KMS-11 (cell line): ENCODE results near the gene SCRN3.

Experiments
- H2AFZ ChIP-seq: fragments of 200-600 bp; sonication (generic); 2 replicates; pipeline ENCODE4 v1.6.1; 2016; ENCODE audit warnings: antibody characterized with exemption, mixed run types, low read depth
- H3K27ac ChIP-seq: fragments of 200-600 bp; sonication (generic); 2 replicates; pipeline ENCODE4 v1.6.1; 2016; ENCODE audit warnings: mild to moderate bottlenecking, mixed run types
- H3K27me3 ChIP-seq: fragments of 200-600 bp; sonication (generic); 2 replicates; pipeline ENCODE4 v1.6.1; 2017; ENCODE audit warnings: mild to moderate bottlenecking, low read depth, mixed run types, moderate library complexity; ENCODE audit not compliant: insufficient read depth
- H3K36me3 ChIP-seq: fragments of 200-600 bp; sonication (generic); 2 replicates; pipeline ENCODE4 v1.6.1; 2017; ENCODE audit warnings: mild to moderate bottlenecking, mixed run types; ENCODE audit not compliant: insufficient read depth
- H3K4me1 ChIP-seq: fragments of 200-600 bp; sonication (generic); 2 replicates; pipeline ENCODE4 v1.6.1; 2016; ENCODE audit warnings: mild to moderate bottlenecking, low read depth, mixed run types; ENCODE audit not compliant: poor library complexity, severe bottlenecking
- H3K4me2 ChIP-seq: fragments of 200-600 bp; sonication (generic); 2 replicates; pipeline ENCODE4 v1.7.0; 2016; ENCODE audit warnings: mild to moderate bottlenecking, mixed run types
- H3K4me3 ChIP-seq: fragments of 200-600 bp; sonication (generic); IDR thresholded peaks from 2 replicates; pipeline ENCODE4 v1.6.1; 2017; ENCODE audit warnings: low read depth, low read length, mixed read lengths; ENCODE audit not compliant: insufficient read depth
- H3K79me2 ChIP-seq: fragments of 200-600 bp; sonication (generic); 2 replicates; pipeline ENCODE4 v1.6.1; 2016; ENCODE audit warnings: low read depth, mixed run types; ENCODE audit not compliant: insufficient read depth
- H3K9ac ChIP-seq: fragments of 200-600 bp; sonication (generic); 2 replicates; pipeline ENCODE4 v1.6.1; 2016; ENCODE audit warnings: mild to moderate bottlenecking, mixed run types
- H4K20me1 ChIP-seq: fragments of 200-600 bp; sonication (generic); 2 replicates; pipeline ENCODE4 v1.6.1; 2016; ENCODE audit warnings: mild to moderate bottlenecking, mixed run types; ENCODE audit not compliant: insufficient read depth
- TF ChIP-seq, protein P1 (sequence below): fragments of 200-600 bp; sonication (generic); conservative IDR thresholded peaks from 2 replicates; pipeline ENCODE4 v1.6.1; 2017; ENCODE audit warnings: low read depth, mild to moderate bottlenecking, antibody characterized with exemption, low read length, moderate library complexity, mixed read lengths

SCRN3 gene

DNA sequence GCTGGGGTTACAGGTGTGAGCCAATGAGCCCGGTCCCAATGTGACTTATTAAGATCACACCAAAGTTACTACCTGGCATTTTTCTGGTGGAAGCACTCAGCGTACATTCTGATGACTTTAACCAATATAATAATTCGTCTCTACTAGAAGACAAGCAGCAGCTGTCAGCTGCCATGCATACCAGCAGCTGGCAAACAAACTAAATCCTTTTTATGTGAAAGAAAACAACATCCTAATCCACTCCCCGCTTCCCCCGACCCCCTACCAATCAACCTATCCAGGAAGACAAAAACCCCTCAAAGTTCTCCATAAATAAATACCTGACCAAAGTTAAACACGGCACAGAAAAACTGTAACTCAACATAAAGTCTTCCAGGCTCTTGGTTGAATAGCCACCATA, 49.2 kb downstream of the SCRN3 start:
- no peaks in the 10 kb centered on the region for H3K4me1 ChIP-seq
- no peak overlapping the region for H2AFZ ChIP-seq
- H3K27ac ChIP-seq: no peak overlapping the region
- no peaks in the 10 kb centered on the region for H3K36me3 ChIP-seq
- no peak overlapping the region for H3K4me3 ChIP-seq
- no peaks in the 10 kb centered on the region for H4K20me1 ChIP-seq
- H3K27me3 ChIP-seq: no peaks in the 10 kb centered on the region
- no peak overlapping the region for H3K4me2 ChIP-seq
- H3K9ac ChIP-seq: no peak overlapping the region
- TF ChIP-seq, protein P1, sequence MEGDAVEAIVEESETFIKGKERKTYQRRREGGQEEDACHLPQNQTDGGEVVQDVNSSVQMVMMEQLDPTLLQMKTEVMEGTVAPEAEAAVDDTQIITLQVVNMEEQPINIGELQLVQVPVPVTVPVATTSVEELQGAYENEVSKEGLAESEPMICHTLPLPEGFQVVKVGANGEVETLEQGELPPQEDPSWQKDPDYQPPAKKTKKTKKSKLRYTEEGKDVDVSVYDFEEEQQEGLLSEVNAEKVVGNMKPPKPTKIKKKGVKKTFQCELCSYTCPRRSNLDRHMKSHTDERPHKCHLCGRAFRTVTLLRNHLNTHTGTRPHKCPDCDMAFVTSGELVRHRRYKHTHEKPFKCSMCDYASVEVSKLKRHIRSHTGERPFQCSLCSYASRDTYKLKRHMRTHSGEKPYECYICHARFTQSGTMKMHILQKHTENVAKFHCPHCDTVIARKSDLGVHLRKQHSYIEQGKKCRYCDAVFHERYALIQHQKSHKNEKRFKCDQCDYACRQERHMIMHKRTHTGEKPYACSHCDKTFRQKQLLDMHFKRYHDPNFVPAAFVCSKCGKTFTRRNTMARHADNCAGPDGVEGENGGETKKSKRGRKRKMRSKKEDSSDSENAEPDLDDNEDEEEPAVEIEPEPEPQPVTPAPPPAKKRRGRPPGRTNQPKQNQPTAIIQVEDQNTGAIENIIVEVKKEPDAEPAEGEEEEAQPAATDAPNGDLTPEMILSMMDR: no peak
- H3K79me2 ChIP-seq: no peaks in the 10 kb centered on the region

DNA sequence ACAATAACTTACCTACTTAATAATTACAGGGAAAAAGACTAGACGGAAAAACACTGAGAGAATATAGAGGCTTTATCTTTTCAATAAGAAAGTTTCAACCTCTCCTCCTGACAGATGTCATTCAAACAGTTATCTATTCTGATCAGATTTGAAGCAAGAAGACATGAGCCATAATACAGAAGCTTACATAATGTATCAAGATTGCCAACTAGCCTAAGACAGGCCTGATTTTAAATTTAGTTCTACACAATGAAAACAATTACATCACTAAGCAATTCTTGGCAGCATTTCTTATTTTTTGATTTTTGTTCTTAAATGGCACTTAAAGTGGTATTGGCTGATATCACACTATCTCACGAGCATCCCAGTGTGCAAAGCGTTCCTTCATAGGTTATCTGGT, 49.7 kb downstream of the SCRN3 start:
- TF ChIP-seq, protein P1: no peak
- Histone ChIP-seq H3K4me2 (no peak overlapping the region), H3K79me2 (no peaks in the 10 kb centered on the region), H3K9ac (no peak overlapping the region), H2AFZ (no peak overlapping the region), H3K36me3 (no peaks in the 10 kb centered on the region), H3K27me3 (no peaks in the 10 kb centered on the region), H3K4me3 (no peak overlapping the region), H3K27ac (no peak overlapping the region), H3K4me1 (peaks cover 4% of the 10 kb centered on the region), H4K20me1 (no peaks in the 10 kb centered on the region)

DNA sequence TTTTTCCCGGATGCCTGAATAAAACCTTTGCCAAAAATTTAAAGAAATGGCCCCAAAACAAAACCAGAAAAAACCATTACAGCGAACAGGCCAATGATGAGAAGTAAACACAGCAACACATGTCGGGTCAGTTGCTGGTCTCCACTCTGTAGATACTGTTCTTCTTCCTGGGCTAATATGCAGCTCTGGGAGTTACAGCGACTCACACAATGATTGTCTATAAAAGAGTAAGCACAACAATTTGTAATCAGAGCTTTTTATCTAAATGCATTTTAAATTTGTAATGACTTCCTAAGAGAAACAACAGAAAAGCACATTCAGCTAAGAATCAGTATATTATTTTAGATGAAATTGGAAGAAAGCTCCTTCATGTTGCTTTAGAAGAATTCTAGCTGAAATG, 51.0 kb downstream of the SCRN3 start:
- H3K4me1 ChIP-seq: peaks cover 12% of the 10 kb centered on the region
- H2AFZ ChIP-seq: no peak overlapping the region
- H3K36me3 ChIP-seq: no peaks in the 10 kb centered on the region
- no peaks in the 10 kb centered on the region for H4K20me1 ChIP-seq
- no peak overlapping the region for H3K4me2 ChIP-seq
- H3K9ac ChIP-seq: no peak overlapping the region
- H3K4me3 ChIP-seq: no peak overlapping the region
- TF ChIP-seq, protein P1: no peak
- no peaks in the 10 kb centered on the region for H3K79me2 ChIP-seq
- H3K27me3 ChIP-seq: no peaks in the 10 kb centered on the region
- H3K27ac ChIP-seq: no peak overlapping the region

DNA sequence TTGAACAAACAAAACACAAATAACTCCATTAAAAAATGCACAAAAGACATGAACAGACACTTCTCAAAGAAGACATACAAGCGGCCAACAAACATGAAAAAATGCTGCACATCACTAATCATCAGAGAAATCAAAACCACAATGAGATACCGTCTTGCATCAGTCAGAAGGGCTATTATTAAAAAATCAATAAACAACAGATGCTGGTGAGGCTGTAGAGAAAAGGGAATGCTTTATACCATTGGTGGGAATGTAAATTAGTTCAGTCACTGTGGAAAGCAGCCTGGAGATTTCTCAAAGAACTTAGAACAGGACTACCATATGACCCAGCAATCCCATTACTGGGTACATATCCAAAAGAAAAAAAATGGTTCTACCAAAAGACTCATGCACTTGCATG, 53.5 kb downstream of the SCRN3 start:
- Histone ChIP-seq H3K4me2 (no peak overlapping the region), H4K20me1 (no peaks in the 10 kb centered on the region), H3K9ac (no peak overlapping the region), H3K27ac (no peak overlapping the region), H3K79me2 (no peaks in the 10 kb centered on the region), H3K4me3 (no peak overlapping the region), H3K36me3 (no peaks in the 10 kb centered on the region), H2AFZ (no peak overlapping the region), H3K27me3 (no peaks in the 10 kb centered on the region), H3K4me1 (peaks cover 12% of the 10 kb centered on the region)
- TF ChIP-seq, protein P1: no peak
